Left colon (tissue), 2 donors: ENCODE data around the gene ANGEL2. TPM values are rescaled to one million over a fixed set of nuclear protein-coding genes. Genes with fewer than 3 reads are reported as not detected.

Experiments used
- ATAC-seq: fragments of 200-7000 bp; cut with Tn5 transposase; one replicate; pipeline ENCODE4 v1.9.1; 2020; ENCODE audit warnings: mild to moderate bottlenecking, moderate library complexity
- DNase-seq, 2 donors: peaks; one replicate each; pipeline ENCODE4 v3.0.0-alpha.2; 2020
- intact Hi-C, 2 donors: fragments of 100-400 bp; cut with DNase I in 1 of 2; cut with micrococcal nuclease in 1 of 2; formaldehyde crosslinking; loops; one replicate each; pipeline versions ENCODE4 v1.11.2 to v1.14.0; 2022; cut with DNase I, micrococcal nuclease
- total RNA-seq, 2 donors: library from RNA; stranded (reverse); fragmentation: NEBNext Ultra II Directional; extraction: Animal tissue kit (Norgen Biotek cat#: 25700); gene quantifications; one replicate each; pipeline ENCODE4 v1.2.1, GENCODE V29; 2021
- donor health status: DM: no; HTN: no; CAD: no.
- donor health status: DM: yes; HTN: yes; CAD: no.

The ANGEL2 gene
- total RNA-seq, 2 donors from 2014 or later, result 22.3 to 24.4 TPM

DNA sequence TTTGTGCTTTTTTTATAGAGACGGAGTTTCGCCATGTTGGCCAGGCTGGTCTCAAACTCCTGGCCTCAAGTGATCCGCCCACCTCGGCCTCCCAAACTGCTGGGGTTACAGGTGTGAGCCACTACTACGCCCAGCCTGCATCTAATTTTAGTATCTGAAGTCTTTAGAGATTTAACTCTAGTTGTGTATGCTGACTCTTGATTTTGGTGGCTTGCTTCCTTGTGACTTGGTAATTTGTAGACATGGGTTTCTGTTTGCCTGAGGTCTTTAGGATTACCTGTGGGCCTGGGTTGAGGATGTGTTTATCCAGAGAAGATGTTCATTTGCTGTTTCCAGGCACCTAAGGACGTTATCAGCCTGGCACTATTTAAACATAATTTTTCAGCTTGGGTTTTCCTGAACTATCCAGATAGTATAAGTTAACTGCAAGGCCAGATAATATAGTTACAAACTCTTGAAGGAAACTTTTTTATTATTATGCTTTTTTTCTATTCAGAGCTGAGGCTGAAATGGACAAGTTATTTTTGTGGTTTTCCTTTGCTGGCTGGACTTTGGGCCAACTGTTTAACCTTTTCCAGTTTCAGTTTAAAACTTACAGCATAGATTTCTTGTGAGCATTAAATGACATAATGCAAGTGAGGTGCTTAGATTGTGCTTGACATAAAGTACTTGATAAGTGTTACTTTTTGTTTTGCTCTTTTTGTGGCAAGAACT, 72.8 kb downstream of the ANGEL2 start:
- DNase-seq, result no peak
- ATAC-seq, result no peak
- intact Hi-C loops, result no loop called here

Other genes starting within 250 kb of the ANGEL2 start
- gene NSL1, start 224.1 kb downstream of the ANGEL2 start, total RNA-seq, result 10 to 100 TPM; 17.9 to 21.9 TPM
- gene TATDN3, start 224.0 kb downstream of the ANGEL2 start, total RNA-seq, result 10 to 100 TPM; 10.3 to 10.4 TPM
- not detected for gene SPATA45, start 168.2 kb downstream of the ANGEL2 start, total RNA-seq
- gene FLVCR1, start 157.6 kb downstream of the ANGEL2 start, total RNA-seq, result 10 to 100 TPM; 10.9 to 14.2 TPM
- under 1 TPM; 0.59 to 0.76 TPM for gene VASH2, start 65.3 kb downstream of the ANGEL2 start, total RNA-seq
- gene RPS6KC1, start 35.4 kb upstream of the ANGEL2 start, total RNA-seq, result 10 to 100 TPM in 1 of 2 donors, 1 to 10 TPM in 1; 9.4 to 11.2 TPM